ENCODE measurements around the gene NFIC. TPM values are rescaled to one million over a fixed set of nuclear protein-coding genes. Genes with fewer than 3 reads are reported as not detected.

NFIC gene
- total RNA-seq: 54.9 and 83.8 TPM in 2 replicates

DNA sequence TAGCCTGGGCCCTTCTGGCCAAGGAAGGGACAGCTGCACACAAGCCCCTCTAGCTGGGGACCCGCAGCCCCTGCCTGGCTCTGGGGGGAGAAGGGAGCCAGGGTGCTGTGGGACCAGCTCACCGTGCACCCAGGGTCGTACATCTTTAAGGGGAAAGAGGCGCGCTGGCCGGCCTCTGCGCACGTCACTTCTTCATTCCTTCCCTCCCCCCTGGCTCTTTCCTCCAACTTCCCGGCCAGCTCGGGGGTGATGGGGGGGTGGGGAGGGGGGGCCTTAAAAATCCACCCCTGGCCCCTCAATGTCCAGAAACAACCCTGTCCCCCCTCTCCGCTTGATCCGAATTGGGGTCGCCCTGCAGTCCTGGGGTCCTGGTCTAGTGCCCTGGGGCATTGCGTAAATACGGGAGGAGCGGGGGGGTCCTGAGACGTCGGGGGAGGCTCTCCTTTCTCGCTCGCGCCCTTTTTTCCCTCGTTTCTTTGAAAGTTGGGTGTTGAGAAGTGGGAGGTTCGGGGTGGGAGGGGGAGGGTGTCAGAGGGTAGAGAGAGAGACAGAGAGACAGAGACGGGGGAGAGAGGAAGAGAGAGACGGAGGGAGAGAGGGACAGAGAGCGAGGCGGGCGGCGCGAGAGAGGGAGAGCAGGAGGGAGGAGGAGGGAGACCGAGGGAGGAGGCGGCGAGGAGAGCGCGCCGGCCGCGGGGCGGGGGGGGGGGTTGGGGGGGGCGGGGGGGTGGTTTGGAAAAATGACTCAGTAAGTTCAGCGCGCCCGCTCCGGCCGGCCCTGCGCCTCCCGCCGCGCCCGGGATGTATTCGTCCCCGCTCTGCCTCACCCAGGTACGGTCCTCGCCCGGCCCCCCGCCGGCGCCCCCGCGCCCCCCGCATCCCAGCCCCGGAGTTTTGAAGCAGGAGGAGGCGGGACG, at the start of gene NFIC:
NFIC (plus strand) TSS at position 748 of the 917 bp plus-strand sequence; CDS start at position 802, 54 bp downstream.

DNA sequence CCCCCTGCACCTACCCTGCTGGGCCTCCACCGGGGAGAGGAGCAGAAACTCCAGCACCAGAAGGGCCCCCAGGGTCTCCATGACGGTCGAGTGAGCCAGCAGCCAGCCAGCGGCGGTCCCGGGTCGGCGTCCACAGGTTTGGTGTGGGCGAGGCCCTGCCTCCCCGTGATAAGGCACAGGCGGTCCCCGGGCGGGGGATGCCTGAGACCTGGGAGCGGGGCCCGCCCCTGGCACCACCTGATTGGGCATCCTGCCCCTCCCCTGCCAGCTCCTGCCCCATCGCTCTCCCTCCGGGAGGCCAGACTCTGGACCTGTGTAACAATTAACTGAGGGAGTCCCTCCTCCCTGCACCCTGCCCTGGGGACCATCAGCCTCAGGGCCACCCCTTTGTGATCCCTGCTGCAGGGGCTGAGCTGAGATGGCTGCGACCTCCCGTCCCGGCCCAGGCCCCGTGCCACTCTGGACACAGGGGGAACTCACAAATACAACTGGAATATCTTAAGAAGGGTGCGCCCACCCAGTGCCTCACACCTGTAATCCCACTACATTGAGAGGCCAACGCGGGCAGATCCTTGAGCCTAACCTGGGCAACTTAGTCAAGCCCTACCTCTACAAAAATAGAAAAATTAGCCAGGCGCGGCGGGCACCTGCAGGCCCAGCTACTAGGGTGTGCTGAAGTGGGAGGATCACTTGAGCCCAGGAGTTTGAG, 114.2 kb downstream of the NFIC start, which contains the start of gene SMIM24:
SMIM24 (minus strand) TSS at position 143 of the 709 bp plus-strand sequence; CDS start at position 81, 62 bp downstream.

DNA sequence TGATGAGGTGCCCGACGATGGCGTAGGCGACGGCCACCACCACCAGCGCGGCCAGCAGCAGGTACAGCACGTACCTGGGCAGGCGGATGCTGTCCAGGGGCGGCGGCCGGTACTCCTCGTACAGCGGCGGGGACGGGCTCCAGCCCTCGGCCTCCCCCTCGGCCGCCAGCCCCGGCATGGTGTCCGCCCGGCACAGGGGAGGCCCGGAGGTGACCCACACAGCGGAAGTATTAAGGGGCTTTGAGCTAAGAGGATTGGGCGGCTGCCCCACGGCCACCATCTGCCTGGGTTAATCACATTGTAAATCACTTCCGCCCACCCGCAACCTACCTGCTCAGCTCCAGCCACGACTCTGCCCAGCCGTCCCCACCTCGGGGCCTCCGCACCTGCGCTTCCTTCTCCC, 116.8 kb downstream of the NFIC start, which contains the start of gene SMIM44:
SMIM44 (minus strand) TSS at position 216 of the 403 bp plus-strand sequence; CDS start at position 178, 38 bp downstream.

DNA sequence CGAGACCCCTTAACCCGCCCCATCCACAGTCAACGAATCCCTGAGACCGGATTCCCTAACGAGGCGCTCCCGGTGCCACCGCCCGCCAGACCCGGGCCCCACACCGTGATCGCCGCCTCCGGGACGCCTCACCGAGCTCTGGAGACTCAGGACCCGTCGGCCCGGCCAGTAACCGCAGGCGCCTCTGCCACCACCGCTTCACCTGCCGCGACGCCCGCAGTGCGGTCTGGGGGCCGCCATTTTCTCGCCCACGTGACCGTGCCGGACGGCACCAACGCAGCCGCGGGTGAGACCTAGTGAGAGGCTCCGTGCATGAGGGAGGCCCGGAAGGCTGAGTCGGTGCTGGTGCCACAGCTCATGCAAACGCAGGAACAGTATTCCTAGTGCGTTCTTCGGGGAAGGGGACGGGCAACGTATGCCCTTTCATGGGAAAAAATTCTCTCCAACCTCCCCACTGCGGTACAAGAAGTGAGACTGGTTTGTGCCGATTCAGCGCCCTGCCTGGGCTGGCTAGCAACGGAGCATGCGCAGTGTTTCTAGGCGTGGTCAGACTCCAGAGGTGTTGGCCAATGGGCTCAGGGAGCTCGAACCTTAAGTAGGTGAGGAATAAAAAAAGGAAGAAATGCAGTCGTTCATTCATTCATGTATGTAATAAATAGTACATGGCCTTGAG, 134.2 kb downstream of the NFIC start, which contains the start of gene DOHH:
DOHH (minus strand) TSS at position 246 of the 673 bp plus-strand sequence. CDS start 3,860 bp downstream, outside the sequence.

DNA sequence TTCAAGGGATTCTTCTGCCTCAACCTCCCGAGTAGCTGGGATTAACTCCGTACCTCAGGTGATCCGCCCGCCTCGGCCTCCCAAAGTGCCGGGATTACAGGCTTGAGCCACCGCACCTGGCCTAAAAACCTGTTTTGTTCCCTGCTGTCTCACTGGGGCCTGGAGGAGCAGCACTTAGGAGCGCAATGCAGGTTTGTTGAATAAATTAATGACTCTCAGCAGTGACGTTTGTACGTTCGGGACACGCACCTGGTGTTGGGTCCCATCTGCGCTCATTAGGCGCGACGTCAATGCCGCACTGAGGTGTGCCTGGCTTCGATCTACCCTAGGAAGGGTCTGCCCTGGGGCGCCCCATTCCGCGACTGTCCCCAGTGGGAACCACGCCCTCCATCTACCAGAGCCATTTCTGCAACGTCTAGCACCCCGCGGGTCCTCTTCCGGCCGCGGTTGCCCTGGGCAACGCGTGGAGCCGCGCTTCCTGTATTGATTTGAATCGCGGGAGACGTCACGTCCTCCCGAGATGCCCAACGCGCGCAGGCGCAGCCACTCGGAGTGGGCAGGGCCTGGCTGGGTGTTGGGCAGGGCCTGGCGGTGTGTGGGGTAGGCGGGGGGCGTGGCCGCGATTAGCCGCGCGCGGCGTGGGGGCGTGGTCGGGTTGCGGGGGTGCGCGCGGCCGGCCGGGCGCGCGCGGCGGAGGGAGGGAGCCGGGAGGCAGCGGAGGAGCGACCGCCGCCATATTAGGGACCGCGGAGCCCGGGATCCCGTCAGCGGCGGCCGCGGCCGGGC, 139.4 kb downstream of the NFIC start, which contains the start of gene FZR1:
FZR1 (plus strand) TSS at position 714 of the 786 bp plus-strand sequence. CDS start 16,679 bp downstream, outside the sequence.

Small RNAs within 50 kb of the gene (small RNA-seq; reads per million reads assigned to genes)
- not detected for gene AC005514.1 (ENCODE audit: low replicate concordance)

Other genes starting within 250 kb of the NFIC start
- 0.14 TPM in 1 of 2 replicates, not detected in the other for gene GNA15, start 230.6 kb upstream of the NFIC start, total RNA-seq
- not detected in 2 replicates for gene S1PR4, start 187.8 kb upstream of the NFIC start, total RNA-seq
- 52.1 and 103 TPM in 2 replicates for gene NCLN, start 180.7 kb upstream of the NFIC start, total RNA-seq
- gene CELF5, start 141.9 kb upstream of the NFIC start, total RNA-seq: 0.43 and 0.44 TPM in 2 replicates
- not detected in 2 replicates for gene SMIM24, start 113.9 kb downstream of the NFIC start, total RNA-seq
- gene SMIM44, start 116.9 kb downstream of the NFIC start, total RNA-seq: not detected in 2 replicates
- 13.8 and 18.0 TPM in 2 replicates for gene DOHH, start 134.1 kb downstream of the NFIC start, total RNA-seq
- gene FZR1, start 139.7 kb downstream of the NFIC start, total RNA-seq: 36.3 and 63.3 TPM in 2 replicates
- gene TEKTIP1, start 172.6 kb downstream of the NFIC start, total RNA-seq: not detected in 2 replicates
- gene MFSD12, start 191.0 kb downstream of the NFIC start, total RNA-seq: 122 and 179 TPM in 2 replicates
- gene HMG20B, start 206.4 kb downstream of the NFIC start, total RNA-seq: 74.4 and 82.3 TPM in 2 replicates
- gene GIPC3, start 218.9 kb downstream of the NFIC start, total RNA-seq: under 0.01 and 0.14 TPM in 2 replicates
- gene TBXA2R, start 240.3 kb downstream of the NFIC start, total RNA-seq: 1.5 and 5.6 TPM in 2 replicates